PFSK-1 (cell line): ENCODE measurements around the gene IGF2BP2.

ENCODE experiments used
- FOXP2 ChIP-seq: optimal IDR thresholded peaks from 2 replicates; pipeline ENCODE3; 2011; ENCODE audit warnings: borderline replicate concordance, control low read depth, inconsistent platforms; ENCODE audit not compliant: insufficient read depth; ENCODE audit errors: extremely low read length, extremely low read depth
- POLR2AphosphoS5 ChIP-seq: IDR thresholded peaks from 2 replicates; pipeline ENCODE4 v1.6.1; 2012; ENCODE audit warnings: low read depth, mild to moderate bottlenecking, control low read depth, low read length, moderate library complexity
- SIN3A ChIP-seq: IDR thresholded peaks from 2 replicates; pipeline ENCODE4 v1.6.1; 2012; ENCODE audit warnings: mild to moderate bottlenecking, low read length, moderate library complexity, borderline replicate concordance; ENCODE audit not compliant: insufficient read depth
- TAF1 ChIP-seq: IDR thresholded peaks from 2 replicates; pipeline ENCODE4 v1.6.1; 2012; ENCODE audit warnings: low read length, control low read depth, borderline replicate concordance; ENCODE audit not compliant: insufficient read depth
- TF ChIP-seq, protein P1 (sequence below), 2 experiments: IDR thresholded peaks; 2 replicates each; pipeline versions ENCODE4 v1.6.1 to v1.8.0; 2011 to 2012; ENCODE audit warnings: low read depth in 2 of 2, low read length in 2 of 2, control low read depth in 1 of 2, inconsistent platforms in 1 of 2, mild to moderate bottlenecking in 1 of 2, moderate library complexity in 1 of 2; ENCODE audit not compliant: insufficient read depth in 1 of 2

The IGF2BP2 gene

DNA sequence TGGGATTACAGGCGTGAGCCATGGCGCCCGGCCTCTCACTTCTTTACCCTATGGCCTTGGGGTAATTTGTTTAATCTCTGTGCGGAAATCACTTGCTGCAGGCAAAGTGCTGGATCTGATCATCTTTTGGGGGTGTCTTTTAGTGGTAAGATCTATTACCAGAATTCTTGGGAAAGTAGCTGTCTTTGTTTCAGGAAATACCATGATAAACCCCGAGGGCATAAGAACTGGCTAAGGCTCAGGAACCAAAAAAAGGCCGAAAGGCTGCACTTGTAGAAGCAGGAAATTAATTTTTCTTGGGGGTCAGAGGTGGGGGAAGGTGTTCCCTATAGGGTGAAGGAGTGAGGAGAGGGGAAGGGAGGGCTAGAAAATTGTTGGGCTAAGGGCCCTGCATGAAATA is 22.7 kb upstream of the IGF2BP2 start:
- no peak for TF ChIP-seq TAF1
- no peak for TF ChIP-seq FOXP2
- TF ChIP-seq, protein P1, sequence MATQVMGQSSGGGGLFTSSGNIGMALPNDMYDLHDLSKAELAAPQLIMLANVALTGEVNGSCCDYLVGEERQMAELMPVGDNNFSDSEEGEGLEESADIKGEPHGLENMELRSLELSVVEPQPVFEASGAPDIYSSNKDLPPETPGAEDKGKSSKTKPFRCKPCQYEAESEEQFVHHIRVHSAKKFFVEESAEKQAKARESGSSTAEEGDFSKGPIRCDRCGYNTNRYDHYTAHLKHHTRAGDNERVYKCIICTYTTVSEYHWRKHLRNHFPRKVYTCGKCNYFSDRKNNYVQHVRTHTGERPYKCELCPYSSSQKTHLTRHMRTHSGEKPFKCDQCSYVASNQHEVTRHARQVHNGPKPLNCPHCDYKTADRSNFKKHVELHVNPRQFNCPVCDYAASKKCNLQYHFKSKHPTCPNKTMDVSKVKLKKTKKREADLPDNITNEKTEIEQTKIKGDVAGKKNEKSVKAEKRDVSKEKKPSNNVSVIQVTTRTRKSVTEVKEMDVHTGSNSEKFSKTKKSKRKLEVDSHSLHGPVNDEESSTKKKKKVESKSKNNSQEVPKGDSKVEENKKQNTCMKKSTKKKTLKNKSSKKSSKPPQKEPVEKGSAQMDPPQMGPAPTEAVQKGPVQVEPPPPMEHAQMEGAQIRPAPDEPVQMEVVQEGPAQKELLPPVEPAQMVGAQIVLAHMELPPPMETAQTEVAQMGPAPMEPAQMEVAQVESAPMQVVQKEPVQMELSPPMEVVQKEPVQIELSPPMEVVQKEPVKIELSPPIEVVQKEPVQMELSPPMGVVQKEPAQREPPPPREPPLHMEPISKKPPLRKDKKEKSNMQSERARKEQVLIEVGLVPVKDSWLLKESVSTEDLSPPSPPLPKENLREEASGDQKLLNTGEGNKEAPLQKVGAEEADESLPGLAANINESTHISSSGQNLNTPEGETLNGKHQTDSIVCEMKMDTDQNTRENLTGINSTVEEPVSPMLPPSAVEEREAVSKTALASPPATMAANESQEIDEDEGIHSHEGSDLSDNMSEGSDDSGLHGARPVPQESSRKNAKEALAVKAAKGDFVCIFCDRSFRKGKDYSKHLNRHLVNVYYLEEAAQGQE (IDR thresholded peaks at IDR 0.05; ENCODE audit: insufficient read depth in 1 of 2, low read depth in 2 of 2, low read length in 2 of 2): no peak
- TF ChIP-seq POLR2AphosphoS5: no peak
- no peak for TF ChIP-seq SIN3A

DNA sequence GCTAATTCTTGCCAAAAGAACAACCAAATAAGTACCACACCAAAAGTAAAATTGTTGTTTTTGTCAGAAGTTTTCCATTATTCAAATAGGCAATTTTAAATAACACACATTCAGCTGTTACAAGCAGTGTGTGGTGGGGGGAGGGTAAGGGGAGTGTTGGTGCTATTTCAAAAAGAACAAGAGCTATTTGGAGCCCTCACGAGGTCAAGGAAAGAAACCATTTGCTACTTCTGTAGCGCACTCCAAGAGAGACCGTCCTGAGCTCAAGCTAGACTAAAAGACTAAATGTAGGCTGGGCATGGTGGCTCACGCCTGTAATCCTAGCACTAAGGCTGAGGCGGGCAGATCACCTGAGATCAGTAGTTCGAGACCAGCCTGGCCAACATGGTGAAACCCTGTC is 21.2 kb upstream of the IGF2BP2 start:
- TF ChIP-seq SIN3A (no peak), TAF1 (no peak), FOXP2 (no peak), POLR2AphosphoS5 (no peak)
- TF ChIP-seq, protein P1 (IDR thresholded peaks at IDR 0.05; ENCODE audit: insufficient read depth in 1 of 2, low read depth in 2 of 2, low read length in 2 of 2): no peak

DNA sequence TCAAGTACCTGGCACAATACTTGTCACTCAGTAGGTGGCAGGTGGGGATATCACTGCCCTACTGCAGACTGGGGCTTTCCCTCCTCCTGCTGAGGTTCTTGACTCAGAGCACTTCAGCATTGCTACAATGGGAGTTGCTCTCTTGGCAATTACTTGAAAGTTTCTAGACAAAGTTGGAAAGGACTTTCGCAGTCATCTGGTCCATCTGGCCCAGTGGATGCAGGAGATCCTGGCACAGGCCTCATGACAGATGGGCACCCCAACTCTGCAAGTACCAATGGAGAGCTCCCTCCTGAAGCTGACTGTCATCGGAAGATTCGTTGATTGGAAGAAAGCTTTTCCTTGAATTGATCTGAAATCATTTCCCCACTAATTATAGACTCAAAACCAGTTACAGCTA is 19.2 kb upstream of the IGF2BP2 start:
- TF ChIP-seq SIN3A (no peak), TAF1 (no peak), FOXP2 (no peak), POLR2AphosphoS5 (no peak)
- TF ChIP-seq, protein P1 (IDR thresholded peaks at IDR 0.05; ENCODE audit: insufficient read depth in 1 of 2, low read depth in 2 of 2, low read length in 2 of 2): no peak

DNA sequence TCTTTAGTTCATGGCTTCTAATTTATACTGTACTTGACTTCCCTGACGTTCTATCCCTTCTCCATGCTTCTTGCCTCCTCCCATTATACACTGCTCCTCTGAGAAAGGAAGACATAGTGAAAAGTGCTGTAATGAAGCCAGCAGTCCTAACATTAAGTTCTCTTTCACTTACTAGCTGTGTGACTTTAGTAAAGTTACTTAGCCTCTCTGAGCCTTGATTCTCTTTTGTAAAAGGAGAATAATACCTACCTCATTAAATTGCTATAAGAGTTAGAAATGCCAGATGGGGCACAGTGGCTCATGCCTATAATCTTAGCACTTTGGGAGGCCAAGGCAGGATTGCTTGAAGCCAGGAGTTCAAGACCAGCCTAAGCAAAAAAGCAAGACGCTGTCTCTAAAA is 18.8 kb upstream of the IGF2BP2 start:
- no peak for TF ChIP-seq POLR2AphosphoS5
- no peak for TF ChIP-seq SIN3A
- no peak for TF ChIP-seq TAF1
- TF ChIP-seq FOXP2: no peak
- TF ChIP-seq, protein P1 (IDR thresholded peaks at IDR 0.05; ENCODE audit: insufficient read depth in 1 of 2, low read depth in 2 of 2, low read length in 2 of 2): no peak

DNA sequence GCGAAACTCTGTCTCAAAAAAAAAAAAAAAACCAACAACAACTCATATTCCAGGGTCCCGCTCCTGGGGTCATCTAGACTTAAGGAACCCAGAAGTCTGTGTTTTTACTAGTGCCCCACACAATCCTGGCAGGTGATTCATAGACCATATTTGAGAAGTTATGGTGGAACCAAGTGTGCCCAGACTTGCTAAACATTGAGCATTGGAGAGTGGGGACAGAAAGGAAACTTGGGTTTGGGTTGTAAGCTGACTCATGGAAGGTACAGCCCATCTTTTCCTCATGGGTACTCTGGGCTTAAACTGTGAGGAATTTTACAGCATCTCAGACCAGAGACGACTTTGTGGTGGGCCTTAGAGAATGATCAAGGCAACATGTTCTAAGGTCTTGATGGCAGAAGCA is 18.3 kb upstream of the IGF2BP2 start:
- TF ChIP-seq, protein P1 (IDR thresholded peaks at IDR 0.05; ENCODE audit: insufficient read depth in 1 of 2, low read depth in 2 of 2, low read length in 2 of 2): no peak
- TF ChIP-seq SIN3A (no peak), FOXP2 (no peak), TAF1 (no peak), POLR2AphosphoS5 (no peak)
